ENCODE measurements around the gene CORO1C. TPM values are rescaled to one million over a fixed set of nuclear protein-coding genes. Genes with fewer than 3 reads are reported as not detected.

Gene CORO1C
- polyA plus RNA-seq, 1 experiment, result 596 TPM

DNA sequence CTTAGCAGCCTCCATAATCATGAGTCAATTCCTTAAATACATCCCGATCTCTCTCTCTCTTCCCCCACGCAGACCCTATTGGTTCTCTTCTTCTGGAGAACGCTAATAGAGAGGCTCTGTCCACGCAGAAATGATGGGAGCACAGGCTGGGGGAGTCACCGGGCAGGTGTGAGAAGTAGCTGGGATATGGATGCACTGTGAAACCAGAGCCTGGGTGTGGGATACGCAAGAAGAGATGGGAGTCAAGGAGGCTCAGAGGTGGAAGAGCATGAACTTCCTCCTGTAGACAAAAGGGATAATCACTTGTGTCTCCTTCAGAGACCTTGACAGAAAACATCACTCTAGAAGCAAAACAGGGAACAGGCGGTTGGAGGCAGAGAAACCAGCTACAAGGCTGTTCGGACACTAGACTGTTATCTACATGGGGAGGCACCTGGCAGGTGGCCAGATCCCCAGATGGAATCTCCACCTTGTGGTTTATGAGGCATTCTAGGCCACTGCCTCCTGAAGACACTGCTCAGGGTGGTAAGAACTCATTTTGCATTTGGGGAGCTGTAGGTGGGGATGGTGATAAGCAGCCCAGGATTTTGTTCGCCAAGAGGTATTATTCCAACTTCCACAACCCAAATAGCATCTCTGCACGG is 90.4 kb downstream of the CORO1C start:
- no peak overlapping the region for H3K4me3 ChIP-seq (ENCODE audit: low read depth, low read length)
- DNase-seq (ENCODE audit: low read depth, low spot score), result no peak
- ChIA-PET POLR2A (interaction anchor here (0.6 to 1.5 kb wide), 4 partner anchors 9 to 159 kb away, joined by 3 to 6 read pairs (median 6); no protein-coding TSS in a partner anchor), CTCF (interaction anchor here (0.6 to 3.0 kb wide), 6 partner anchors 22 to 163 kb away, joined by 3 to 13 read pairs (median 3); no protein-coding TSS in a partner anchor)
- no peaks in the 10 kb centered on the region for H3K27me3 ChIP-seq (ENCODE audit: control insufficient read depth, insufficient read depth, low read length)
- TF ChIP-seq, protein P1, sequence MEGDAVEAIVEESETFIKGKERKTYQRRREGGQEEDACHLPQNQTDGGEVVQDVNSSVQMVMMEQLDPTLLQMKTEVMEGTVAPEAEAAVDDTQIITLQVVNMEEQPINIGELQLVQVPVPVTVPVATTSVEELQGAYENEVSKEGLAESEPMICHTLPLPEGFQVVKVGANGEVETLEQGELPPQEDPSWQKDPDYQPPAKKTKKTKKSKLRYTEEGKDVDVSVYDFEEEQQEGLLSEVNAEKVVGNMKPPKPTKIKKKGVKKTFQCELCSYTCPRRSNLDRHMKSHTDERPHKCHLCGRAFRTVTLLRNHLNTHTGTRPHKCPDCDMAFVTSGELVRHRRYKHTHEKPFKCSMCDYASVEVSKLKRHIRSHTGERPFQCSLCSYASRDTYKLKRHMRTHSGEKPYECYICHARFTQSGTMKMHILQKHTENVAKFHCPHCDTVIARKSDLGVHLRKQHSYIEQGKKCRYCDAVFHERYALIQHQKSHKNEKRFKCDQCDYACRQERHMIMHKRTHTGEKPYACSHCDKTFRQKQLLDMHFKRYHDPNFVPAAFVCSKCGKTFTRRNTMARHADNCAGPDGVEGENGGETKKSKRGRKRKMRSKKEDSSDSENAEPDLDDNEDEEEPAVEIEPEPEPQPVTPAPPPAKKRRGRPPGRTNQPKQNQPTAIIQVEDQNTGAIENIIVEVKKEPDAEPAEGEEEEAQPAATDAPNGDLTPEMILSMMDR (IDR thresholded peaks at IDR 0.05; ENCODE audit: low read depth, low read length), result no peak
- no peaks in the 10 kb centered on the region for H3K9me3 ChIP-seq (ENCODE audit: control insufficient read depth, insufficient read depth, low read length)
- H3K27ac ChIP-seq (ENCODE audit: low read depth, low read length), result peak overlapping the region; percentile 11

DNA sequence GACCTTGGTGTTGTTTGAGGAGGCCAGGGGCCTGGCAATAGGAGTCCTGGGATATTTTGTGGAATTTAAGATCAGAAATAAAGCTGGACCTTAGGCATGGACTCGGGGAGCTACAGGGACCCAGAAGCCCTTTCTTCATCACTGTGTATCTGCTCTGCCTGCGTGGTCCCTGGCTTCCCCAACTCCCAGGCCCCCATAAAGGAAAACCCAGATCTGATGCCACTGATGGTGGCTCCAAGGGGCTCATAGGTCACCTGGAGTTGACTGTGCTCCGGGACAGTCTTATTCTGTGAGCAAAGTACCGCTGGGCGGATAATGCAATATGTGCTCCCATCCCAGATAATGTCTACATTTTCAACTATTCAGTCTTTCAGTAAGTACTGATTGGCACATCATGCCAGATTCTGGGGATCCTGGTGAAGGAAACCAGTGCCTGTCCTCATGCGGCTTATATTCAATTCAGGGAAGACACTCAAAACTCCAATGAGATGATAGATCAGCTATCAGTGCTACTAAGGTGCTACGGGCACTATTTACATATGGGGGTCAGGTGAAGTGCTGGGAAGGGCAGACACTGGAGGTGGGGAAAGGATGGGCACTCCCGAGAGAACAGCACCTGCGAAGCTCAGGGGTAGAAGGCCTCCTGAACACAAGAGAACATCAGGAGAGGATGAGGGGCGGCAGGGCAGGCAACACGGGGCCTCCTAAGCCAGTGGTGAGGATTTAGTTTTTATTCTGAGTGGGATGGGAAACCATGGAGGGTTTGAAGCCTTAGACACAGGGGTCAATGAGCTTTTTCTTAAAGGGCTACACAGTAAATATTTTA is 92.1 kb downstream of the CORO1C start:
- ChIA-PET POLR2A (interaction anchor here (0.5 to 0.6 kb wide), 2 partner anchors 86 to 87 kb away, joined by 3 to 4 read pairs; no protein-coding TSS in a partner anchor), CTCF (interaction anchor here (1.3 to 3.3 kb wide), 6 partner anchors 11 to 165 kb away, joined by 3 to 18 read pairs (median 6); no protein-coding TSS in a partner anchor)
- DNase-seq (ENCODE audit: low read depth, low spot score), result no peak
- H3K27me3 ChIP-seq (ENCODE audit: control insufficient read depth, insufficient read depth, low read length), result no peaks in the 10 kb centered on the region
- H3K27ac ChIP-seq (ENCODE audit: low read depth, low read length), result no peak overlapping the region
- TF ChIP-seq, protein P1 (IDR thresholded peaks at IDR 0.05; ENCODE audit: low read depth, low read length), result no peak
- H3K4me3 ChIP-seq (ENCODE audit: low read depth, low read length), result no peak overlapping the region
- H3K9me3 ChIP-seq (ENCODE audit: control insufficient read depth, insufficient read depth, low read length), result no peaks in the 10 kb centered on the region

DNA sequence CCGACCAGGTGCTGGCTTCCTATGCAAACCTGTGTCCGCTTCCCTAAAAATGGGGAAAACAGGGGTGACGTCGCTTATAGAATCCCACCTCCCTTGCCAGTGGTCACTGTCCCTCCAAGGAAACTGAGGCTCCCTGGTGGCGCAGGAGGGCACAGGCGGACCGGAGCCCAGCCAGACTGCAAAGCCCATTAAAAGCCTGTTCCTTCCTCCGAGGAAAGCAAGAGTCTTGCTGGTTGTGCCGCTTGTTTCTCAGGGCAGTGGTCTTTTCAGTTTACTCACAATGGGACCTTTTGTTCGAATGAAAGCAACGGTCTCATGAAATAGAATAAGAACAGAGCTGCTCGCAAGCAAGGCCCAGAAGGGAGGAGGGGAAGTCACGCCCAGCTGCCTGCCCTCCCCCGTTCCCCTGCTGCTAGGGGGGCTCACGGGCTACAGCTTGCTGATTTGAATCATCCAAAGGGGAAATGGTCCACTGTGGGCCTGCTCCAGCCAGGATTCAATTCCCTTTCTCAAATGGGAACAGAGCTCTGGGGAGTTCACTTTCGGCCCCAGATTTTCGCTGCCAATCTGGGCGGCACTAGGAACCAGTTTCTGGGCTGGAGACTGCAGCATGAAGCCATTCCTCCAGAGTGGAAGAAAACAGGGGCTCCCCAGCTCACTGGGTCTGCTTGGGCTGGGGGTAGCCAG is 93.0 kb downstream of the CORO1C start:
- H3K27ac ChIP-seq (ENCODE audit: low read depth, low read length), result peak overlapping the region; percentile 31
- H3K27me3 ChIP-seq (ENCODE audit: control insufficient read depth, insufficient read depth, low read length), result no peaks in the 10 kb centered on the region
- no peak overlapping the region for H3K4me3 ChIP-seq (ENCODE audit: low read depth, low read length)
- TF ChIP-seq, protein P1 (IDR thresholded peaks at IDR 0.05; ENCODE audit: low read depth, low read length), result no peak
- ChIA-PET POLR2A (no interaction called here), CTCF (interaction anchor here (1.6 to 3.3 kb wide), 4 partner anchors 20 to 166 kb away, joined by 3 to 18 read pairs (median 10); no protein-coding TSS in a partner anchor)
- no peaks in the 10 kb centered on the region for H3K9me3 ChIP-seq (ENCODE audit: control insufficient read depth, insufficient read depth, low read length)
- DNase-seq (ENCODE audit: low read depth, low spot score), result no peak

DNA sequence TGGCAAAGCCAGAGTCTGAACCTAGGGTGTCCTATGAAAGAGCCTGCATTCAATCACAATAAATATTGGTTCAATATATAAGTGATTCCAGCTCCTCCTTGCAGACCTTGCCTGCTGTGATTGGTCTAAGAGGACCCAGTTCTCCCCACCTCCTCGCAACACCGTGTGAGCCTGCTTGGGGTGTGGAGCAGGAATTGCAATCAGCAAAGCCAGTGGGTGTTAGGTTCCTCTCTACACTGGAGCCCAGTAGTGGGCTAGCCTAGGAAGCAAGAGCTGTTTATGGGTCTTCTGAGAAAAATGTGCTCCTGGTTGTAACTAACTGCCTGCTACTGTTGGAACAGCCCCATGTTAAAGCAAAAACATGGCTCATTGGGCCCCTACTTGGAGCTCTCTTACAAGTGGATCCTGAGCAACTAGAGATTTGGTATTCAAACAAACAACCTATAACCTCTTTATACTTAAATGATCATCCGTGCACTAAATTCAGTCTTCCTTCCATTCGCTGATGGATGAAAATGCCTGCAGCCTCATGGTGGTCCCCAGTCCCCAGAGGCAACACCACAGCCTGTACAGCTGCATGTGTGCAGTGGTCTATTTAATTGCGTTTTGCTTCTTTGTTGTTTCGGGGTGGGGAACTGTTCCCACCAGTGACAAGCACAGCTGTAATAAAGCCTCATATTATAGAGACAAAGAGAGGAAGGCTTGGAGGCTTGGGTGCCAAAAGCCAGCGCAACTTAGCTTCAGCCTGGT is 93.9 kb downstream of the CORO1C start:
- no peak for DNase-seq (ENCODE audit: low read depth, low spot score)
- no peak overlapping the region for H3K4me3 ChIP-seq (ENCODE audit: low read depth, low read length)
- CTCF ChIA-PET, result interaction anchor here (0.6 to 3.3 kb wide), 6 partner anchors 8 to 315 kb away, joined by 3 to 18 read pairs (median 6); no protein-coding TSS in a partner anchor
- H3K27ac ChIP-seq (ENCODE audit: low read depth, low read length), result no peak overlapping the region
- H3K27me3 ChIP-seq (ENCODE audit: control insufficient read depth, insufficient read depth, low read length), result no peaks in the 10 kb centered on the region
- no peaks in the 10 kb centered on the region for H3K9me3 ChIP-seq (ENCODE audit: control insufficient read depth, insufficient read depth, low read length)
- TF ChIP-seq, protein P1 (IDR thresholded peaks at IDR 0.05; ENCODE audit: low read depth, low read length), result no peak
- POLR2A ChIA-PET, result interaction anchor here (0.6 kb wide), 1 partner anchor 166 kb away, joined by 7 read pairs; no protein-coding TSS in a partner anchor

Data from AG04450 (cell line).